Measurements from ENCODE around the gene SERPINA3. TPM values are rescaled to one million over a fixed set of nuclear protein-coding genes. Genes with fewer than 3 reads are reported as not detected.

Gene SERPINA3
- total RNA-seq, 1 donor from 2014 or later: not detected

DNA sequence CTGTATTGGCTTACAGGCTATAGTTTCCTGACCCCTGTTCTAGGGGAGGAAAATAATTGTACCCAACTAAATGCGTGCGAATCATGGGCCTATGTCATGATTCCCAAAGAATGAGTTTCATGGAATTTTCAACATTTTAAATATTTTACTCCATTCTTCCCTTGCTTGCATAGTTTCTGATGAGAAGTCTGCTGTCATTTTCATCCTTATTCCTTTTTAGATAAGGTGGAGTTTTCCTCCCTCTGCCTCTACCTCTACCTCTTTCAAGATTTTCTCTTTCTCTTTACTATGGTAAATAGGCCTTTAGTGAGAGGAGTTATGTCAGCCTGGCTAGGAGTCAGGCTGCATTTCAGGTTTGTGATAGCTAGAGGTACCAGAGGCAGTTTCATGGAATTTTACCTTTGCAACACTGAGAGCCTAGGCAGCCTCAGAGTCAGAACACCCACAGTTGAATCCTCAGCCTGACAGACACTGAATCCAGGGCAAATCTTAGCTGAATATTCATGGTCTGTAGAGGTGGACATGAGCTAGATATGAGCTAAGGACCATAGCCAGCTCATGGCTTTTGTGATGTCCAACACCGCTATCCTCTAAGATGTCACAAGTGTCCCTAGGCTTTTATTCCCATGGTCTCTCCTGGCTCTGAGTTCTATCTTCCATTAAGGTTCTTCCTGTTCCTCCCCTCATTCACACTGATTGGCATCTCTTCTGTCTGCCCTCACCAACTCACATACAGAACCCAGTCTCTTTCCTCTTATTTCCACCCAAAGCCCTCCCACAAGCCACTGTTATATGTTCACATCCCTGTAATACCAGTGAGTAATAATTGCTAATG, 6.0 kb downstream of the SERPINA3 start:
- DNase-seq (ENCODE audit: low read depth, low spot score): no peak
- Mint-ChIP-seq H3K27me3 (ENCODE audit: low read depth) (peaks cover 12% of the 10 kb centered on the region), H3K4me1 (no peaks in the 10 kb centered on the region), H3K9me3 (peaks cover 15% of the 10 kb centered on the region), H3K27ac (ENCODE audit: unreplicated experiment) (no peak overlapping the region), H3K36me3 (ENCODE audit: low read depth) (peaks cover 9% of the 10 kb centered on the region), H3K4me3 (no peak overlapping the region)
- TF ChIP-seq, protein P1, sequence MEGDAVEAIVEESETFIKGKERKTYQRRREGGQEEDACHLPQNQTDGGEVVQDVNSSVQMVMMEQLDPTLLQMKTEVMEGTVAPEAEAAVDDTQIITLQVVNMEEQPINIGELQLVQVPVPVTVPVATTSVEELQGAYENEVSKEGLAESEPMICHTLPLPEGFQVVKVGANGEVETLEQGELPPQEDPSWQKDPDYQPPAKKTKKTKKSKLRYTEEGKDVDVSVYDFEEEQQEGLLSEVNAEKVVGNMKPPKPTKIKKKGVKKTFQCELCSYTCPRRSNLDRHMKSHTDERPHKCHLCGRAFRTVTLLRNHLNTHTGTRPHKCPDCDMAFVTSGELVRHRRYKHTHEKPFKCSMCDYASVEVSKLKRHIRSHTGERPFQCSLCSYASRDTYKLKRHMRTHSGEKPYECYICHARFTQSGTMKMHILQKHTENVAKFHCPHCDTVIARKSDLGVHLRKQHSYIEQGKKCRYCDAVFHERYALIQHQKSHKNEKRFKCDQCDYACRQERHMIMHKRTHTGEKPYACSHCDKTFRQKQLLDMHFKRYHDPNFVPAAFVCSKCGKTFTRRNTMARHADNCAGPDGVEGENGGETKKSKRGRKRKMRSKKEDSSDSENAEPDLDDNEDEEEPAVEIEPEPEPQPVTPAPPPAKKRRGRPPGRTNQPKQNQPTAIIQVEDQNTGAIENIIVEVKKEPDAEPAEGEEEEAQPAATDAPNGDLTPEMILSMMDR (conservative IDR thresholded peaks at IDR 0.05): no peak

DNA sequence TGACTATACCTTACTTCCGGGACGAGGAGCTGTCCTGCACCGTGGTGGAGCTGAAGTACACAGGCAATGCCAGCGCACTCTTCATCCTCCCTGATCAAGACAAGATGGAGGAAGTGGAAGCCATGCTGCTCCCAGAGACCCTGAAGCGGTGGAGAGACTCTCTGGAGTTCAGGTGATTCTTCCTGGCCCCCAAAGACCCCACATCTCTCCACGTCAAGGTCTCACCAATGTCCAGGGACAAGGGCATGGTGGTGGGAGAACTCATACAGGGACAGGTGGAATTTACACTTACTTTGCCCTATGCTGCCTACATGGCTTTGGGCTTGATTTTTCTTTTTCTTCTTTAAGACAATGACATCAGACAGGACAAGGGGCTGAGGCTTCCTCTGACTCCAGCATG, 7.1 kb downstream of the SERPINA3 start:
- TF ChIP-seq, protein P1 (conservative IDR thresholded peaks at IDR 0.05): no peak

DNA sequence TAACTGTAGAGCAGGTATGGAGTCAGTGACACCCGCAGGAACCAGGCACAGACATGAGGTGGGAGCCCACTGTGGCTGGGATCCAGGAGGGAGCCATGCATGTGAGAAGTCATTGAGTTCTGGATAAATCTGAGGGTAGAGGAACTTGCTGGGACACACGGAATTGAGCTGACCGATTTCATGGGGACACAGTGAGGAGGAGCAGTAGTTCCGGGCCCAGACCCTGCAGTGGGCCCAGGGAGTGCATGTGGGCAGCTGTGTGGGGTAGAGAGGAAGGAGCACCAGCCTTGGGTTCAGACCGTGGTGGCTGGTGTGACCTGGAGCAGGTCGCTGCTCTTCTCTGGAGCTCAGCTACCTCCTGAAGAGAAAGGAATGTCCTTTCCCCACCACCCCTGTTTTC, 8.4 kb downstream of the SERPINA3 start:
- H3K4me3 Mint-ChIP-seq: no peak overlapping the region

More for the DNA sequence above, 7.1 kb downstream of the SERPINA3 start:
- Mint-ChIP-seq H3K27ac (ENCODE audit: unreplicated experiment) (no peak overlapping the region), H3K27me3 (ENCODE audit: low read depth) (peaks cover 16% of the 10 kb centered on the region), H3K36me3 (ENCODE audit: low read depth) (peaks cover 9% of the 10 kb centered on the region), H3K4me3 (no peak overlapping the region), H3K4me1 (no peaks in the 10 kb centered on the region), H3K9me3 (peaks cover 15% of the 10 kb centered on the region)
- no peak for DNase-seq (ENCODE audit: low read depth, low spot score)

DNA sequence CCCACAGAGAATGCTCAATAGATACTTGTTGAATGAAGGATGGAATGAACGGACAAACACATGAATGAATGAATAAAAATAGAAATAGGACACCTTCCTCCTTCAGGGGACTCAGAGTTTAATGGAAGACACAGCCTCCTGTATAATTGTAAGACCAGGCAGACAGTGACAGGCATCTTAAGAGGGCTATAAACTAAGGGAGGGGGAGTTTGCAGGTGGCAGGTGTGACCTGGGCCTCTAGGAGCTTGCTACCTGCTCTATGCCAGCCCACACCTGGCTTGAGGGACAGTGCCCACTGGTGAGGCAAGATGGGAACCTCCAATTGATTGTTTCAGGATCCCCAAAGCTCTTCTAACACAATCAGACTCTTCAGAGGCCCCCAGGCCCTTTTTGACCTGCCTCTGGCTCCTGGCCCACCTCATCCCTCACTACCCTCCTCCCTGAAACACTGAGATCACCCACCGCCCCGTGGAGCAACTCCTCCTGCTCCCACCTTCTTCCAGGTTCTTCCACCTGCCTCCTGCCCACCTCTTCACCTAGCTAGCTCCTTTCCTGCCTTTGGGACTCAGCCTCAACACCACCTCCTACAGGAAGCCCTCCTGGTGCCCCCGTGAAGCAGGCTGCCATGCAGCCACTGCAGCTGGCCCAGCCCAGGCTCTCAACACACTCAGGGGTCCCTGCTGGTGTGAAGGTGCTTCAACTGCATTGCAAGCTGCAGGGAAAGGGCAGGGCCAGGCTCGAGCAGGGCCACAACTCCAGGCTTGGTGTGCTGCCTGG, 9.4 kb downstream of the SERPINA3 start:
- DNase-seq (ENCODE audit: low read depth, low spot score): no peak
- Mint-ChIP-seq H3K4me3 (no peak overlapping the region), H3K9me3 (peaks cover 12% of the 10 kb centered on the region), H3K36me3 (ENCODE audit: low read depth) (peaks cover 7% of the 10 kb centered on the region), H3K27me3 (ENCODE audit: low read depth) (peaks cover 16% of the 10 kb centered on the region), H3K27ac (ENCODE audit: unreplicated experiment) (no peak overlapping the region), H3K4me1 (no peaks in the 10 kb centered on the region)
- TF ChIP-seq, protein P1 (conservative IDR thresholded peaks at IDR 0.05): no peak

More for the DNA sequence above, 8.4 kb downstream of the SERPINA3 start:
- Mint-ChIP-seq H3K27me3 (ENCODE audit: low read depth) (peaks cover 16% of the 10 kb centered on the region), H3K4me1 (no peaks in the 10 kb centered on the region), H3K27ac (ENCODE audit: unreplicated experiment) (no peak overlapping the region), H3K36me3 (ENCODE audit: low read depth) (peaks cover 9% of the 10 kb centered on the region), H3K9me3 (peaks cover 15% of the 10 kb centered on the region)
- no peak for DNase-seq (ENCODE audit: low read depth, low spot score)
- TF ChIP-seq, protein P1 (conservative IDR thresholded peaks at IDR 0.05): no peak

DNA sequence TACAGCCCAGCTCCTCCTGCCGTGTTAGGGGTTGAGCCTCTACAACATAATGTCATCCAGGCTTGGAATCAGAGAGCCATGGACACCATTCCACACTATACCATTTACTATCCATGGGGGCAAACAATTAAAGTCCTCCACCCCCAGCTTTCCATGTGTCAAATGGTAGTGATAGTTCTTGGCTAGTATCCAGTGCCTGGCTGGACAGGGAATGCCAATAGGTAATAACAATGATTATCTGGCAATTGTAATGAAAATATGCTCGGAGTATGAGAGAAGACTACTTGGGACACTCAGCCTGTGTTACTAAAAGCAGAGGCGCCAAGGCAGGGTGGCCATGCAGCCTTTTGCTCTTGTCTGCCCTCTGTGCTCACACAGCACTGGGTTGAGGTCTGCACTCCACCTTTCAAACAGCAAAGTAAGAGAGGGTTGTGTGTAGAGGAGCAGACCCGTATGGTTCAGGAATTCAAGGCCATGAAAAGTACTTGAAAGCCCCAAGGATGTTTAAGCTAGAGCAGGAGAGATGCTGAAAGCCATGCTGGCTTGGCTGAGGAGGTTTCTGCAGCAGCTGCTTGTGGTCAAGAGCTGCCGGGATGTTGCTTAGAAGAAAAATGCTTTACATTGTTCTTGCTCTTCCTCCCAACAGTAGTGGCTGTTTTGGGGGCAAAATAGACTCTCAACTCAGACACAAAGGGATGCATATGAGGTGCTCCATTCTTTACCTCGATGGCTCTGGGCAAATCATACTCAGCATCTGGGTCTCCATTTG, 10.6 kb downstream of the SERPINA3 start:
- peaks cover 7% of the 10 kb centered on the region for H3K9me3 Mint-ChIP-seq
- TF ChIP-seq, protein P1 (conservative IDR thresholded peaks at IDR 0.05): no peak
- H3K27ac Mint-ChIP-seq (ENCODE audit: unreplicated experiment): no peak overlapping the region
- H3K4me1 Mint-ChIP-seq: no peaks in the 10 kb centered on the region
- no peak for DNase-seq (ENCODE audit: low read depth, low spot score)
- H3K27me3 Mint-ChIP-seq (ENCODE audit: low read depth): peaks cover 16% of the 10 kb centered on the region
- H3K4me3 Mint-ChIP-seq: no peak overlapping the region
- H3K36me3 Mint-ChIP-seq (ENCODE audit: low read depth): peaks cover 4% of the 10 kb centered on the region

Measured in neural crest cell (in vitro differentiated cells).